Hematopoietic multipotent progenitor cell treated with erythropoietin and hydrocortisone succinate and interleukin-3 and kit ligand, for 15 days (in vitro differentiated cells): ENCODE measurements around the gene NEK11.

Source experiments
- DNase-seq: peaks from one replicate; pipeline ENCODE4 v3.0.0-alpha.2; 2015; ENCODE audit warnings: low spot score

The NEK11 gene

GRCh38 chr3:131140891-131141290, 114.2 kb downstream of the NEK11 start:
- no peak for DNase-seq

- no peak for DNase-seq
Observed at GRCh38 chr3:131141770-131142169, 115.1 kb downstream of the NEK11 start.

DNA sequence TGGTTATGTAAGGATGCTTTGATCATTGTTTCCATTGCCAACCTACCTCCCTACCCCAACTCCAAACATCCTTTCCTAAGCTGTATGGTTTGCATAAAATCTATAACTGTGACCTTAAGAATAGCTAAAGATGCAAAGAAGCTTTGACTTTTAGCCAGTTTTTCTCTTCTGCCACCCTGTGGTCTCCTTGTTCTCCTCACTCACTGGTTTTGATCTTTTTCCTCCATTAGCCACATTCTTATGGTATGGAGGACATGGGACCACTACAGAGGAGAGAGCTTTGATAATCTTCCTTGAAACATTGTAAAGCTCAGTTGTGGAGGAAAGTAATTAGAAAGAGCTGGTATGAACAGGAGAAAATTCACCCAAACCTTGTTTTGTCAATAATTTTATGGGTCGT, 115.9 kb downstream of the NEK11 start:
- DNase-seq = no peak

DNA sequence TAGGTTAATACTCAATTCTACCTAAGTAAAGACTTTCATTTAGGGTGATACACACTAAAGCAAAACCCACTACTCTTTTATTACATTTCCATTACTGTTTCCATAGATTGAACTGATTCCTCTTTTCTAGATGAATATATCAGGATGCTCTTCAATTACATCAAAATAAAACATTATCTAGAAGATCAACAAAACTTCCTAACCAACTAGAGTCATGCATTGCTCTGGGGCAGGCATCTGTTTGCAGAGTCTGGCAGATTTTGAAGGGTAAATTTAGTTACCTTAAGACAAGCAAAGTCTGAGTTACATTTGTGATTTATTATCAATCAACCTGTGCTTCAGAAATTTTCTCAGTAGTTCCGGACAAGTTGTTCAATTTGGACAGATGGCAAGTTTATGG, 117.1 kb downstream of the NEK11 start:
- DNase-seq = no peak

DNA sequence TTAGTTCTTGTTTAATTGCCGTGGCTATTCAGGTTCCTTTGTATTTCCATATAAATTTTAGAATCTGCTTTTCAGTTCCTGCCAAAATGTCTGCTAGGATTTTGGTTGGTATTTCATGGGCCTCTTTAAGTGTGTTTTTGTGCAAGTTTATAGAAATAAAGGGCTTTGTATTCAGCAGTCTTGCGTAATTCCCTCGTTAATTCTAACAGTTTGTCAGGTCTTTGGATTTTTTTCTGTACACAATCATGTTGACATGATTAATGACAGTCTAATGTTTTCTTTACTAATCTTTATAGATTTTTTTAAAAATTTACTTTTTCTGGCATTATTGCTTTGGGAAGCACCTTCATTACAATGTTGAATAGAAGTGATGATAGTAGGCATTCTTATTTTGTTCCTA, 120.9 kb downstream of the NEK11 start:
- no peak for DNase-seq

DNA sequence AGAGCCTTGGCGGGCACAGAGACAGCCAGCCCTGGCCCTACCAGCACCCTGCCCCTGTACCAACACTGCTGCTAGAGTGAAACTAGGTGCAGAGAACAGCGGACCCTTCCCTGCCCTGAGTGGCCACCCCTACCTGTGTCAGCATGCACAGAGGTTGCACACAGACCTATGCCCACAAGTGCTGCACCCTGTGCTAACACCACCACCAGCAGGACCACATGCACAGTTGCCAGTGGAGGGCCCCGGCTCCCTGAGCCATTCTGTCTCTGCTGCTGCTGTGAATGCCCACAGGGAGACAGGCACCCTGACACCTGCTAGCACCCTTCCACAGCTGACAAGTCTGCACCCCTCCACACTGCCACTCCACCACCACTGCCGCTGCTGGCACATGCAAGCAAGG, 131.8 kb downstream of the NEK11 start:
- no peak for DNase-seq

GRCh38 chr3:131162516-131162915, 135.8 kb downstream of the NEK11 start:
- no peak for DNase-seq

- DNase-seq = no peak
Observed at GRCh38 chr3:131167867-131168266, 141.2 kb downstream of the NEK11 start.

DNA sequence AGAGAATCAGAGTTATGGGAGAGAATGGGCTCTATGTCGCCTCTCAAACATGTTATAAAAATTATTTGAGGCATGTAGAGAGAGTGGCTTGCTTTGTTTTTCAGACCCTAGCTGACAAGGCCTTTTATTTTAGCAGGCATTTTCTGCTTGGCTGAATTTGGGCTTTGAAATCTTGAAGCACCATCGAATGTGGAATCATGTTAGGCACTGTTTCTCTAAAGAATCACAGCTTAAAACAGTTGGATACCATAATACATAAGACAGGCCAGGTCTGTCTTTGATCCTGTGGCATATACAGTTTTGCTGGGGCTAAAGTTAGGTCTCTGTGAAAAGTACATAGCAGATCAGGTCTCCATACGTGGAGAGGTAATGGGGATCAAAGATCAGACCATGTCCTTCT, 142.7 kb downstream of the NEK11 start:
- no peak for DNase-seq

GRCh38 chr3:131172502-131173200, 146.0 kb downstream of the NEK11 start:
- no peak for DNase-seq

GRCh38 chr3:131174752-131175151, 148.1 kb downstream of the NEK11 start:
- DNase-seq = no peak

- DNase-seq = no peak
Observed at GRCh38 chr3:131178710-131179375, 152.2 kb downstream of the NEK11 start.

- no peak for DNase-seq
Observed at GRCh38 chr3:131192701-131193100, 166.0 kb downstream of the NEK11 start.

DNA sequence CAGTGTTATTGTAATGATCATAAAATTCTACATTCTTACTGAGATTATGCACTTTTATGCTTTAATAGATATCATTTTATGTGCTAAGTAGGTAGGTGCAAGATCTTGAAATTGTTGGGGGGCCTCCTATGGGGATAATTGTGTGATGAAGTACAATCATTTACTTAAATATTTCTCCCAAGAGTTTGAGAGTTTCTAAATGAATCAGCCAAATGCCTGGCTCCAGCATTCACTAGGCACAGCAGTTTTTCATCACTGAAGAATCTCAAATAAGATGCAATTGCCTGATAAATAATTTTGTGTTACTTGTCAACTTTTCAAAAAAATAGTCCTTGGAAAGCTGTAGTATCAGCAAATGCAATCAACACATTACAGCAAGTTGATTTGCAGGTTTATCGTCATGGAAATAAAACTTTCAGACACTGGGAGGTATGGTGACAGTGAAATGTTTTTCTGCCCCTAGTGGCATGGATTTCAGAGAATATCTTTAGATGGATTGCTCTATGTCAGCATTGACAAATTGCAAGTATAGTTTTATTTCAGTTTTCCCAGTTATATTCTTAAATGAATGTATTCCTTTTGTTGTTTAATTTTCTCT, 167.1 kb downstream of the NEK11 start:
- no peak for DNase-seq

GRCh38 chr3:131194816-131195215, 168.1 kb downstream of the NEK11 start:
- no peak for DNase-seq

DNA sequence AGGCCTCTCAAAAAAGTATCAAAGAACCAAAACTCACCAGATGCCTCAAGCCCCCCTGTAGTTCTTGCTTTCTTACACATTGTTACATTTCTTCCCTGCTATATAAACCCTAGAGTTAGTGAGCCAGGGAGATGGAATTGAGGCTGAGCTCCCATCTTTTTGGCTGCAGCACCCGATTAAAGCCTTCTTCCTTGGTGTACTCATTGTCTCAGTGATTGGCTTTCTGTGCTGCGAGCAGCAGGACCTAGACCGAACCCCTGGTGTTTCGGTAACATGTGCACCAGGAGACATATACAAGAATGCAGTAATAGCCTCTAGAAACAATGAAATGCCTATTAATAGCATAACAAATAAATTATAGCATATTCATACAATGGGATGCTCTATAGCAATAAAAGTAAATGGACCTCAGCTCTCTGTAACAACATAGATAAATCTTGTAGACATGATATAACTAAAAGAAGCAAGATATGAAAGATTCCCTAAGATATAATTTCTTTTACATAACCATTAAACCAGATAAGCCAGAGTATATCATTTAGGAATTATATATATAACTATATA, 174.0 kb downstream of the NEK11 start:
- no peak for DNase-seq

GRCh38 chr3:131216330-131216729, 189.7 kb downstream of the NEK11 start:
- no peak for DNase-seq

DNA sequence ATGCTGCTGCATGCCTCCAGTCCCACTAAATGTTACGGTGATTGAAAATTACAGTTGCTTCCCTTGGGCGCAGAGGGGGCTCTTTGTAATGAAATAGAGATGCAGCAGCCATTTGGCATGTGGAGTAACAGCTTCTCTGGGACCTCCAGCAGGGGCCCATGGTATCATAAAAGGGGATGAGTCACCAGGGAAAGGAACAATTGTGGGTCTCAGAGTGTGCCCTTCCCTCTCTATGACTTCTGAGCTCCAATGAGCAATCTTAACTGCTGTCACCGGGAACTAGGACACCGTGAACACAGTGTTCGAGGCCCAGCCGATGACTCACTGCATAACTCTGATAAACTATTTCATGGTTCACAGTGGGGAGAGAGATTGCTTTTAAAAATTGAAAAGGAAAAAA, 190.1 kb downstream of the NEK11 start:
- DNase-seq = no peak

DNA sequence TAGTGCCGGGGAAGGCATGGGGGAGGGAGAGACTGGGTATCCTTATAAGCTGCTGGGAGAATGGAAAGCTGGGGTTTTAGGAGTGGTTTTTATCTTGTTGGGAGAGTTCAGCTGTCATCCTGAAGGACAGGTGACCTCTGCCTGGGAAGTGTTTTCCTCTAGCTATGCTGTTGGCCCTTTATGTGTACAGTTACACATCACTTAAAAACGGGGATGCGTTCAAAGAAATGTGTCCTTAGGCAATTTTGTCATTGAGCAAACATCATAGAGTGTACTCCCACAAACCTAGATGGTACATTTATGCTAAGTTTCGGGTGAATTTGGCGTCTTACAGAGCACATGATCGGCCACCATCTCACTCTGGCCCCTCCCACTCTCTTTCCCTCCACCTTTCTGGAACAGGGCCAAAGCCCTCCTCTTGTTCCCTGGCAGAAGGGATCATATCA, 190.6 kb downstream of the NEK11 start:
- no peak for DNase-seq

GRCh38 chr3:131218196-131218595, 191.5 kb downstream of the NEK11 start:
- DNase-seq = no peak

GRCh38 chr3:131221731-131222130, 195.1 kb downstream of the NEK11 start:
- DNase-seq = no peak

DNA sequence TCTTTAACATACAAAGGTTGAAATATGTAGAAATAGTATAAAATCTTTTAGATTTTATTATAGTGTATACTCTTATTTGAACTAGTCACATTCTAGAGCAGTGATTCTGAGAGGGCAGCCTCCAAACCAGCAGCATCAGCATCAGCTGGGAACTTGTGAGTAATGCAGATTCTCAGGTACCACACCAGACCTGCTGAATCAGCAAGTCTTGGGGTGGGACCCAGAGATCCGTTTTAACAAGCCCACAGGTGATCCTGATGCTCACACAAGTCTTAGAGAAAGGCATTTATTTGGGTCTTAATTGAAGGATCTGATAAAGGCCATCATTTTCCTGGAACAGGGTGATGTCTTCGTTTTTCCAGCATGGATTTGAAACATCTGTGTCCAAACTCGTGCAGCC, 195.9 kb downstream of the NEK11 start:
- DNase-seq = no peak
